Hematopoietic multipotent progenitor cell (in vitro differentiated cells): Measurements from ENCODE around the gene C22orf42. TPM values are rescaled to one million over a fixed set of nuclear protein-coding genes. Genes with fewer than 3 reads are reported as not detected.
"Not testable (repeated sequence)": the region's sequence is repeated elsewhere in the genome, so short reads cannot be mapped to it uniquely, and the experiment has no call there.

ENCODE experiments used
- DNase-seq, 3 donors: peaks; one replicate each; pipeline ENCODE4 v3.0.0-alpha.2; 2011 to 2015; ENCODE audit warnings: low read depth in 2 of 3, low spot score in 2 of 3
- total RNA-seq: library from RNA; depleted of rRNA; stranded (reverse); fragments of >200 nt; gene quantifications from one replicate; pipeline ENCODE4 v1.2.3, GENCODE V29; 2012

C22orf42 gene
- not detected for total RNA-seq

- DNase-seq = no peak
Measured at GRCh38 chr22:32158712-32159533, at the start of gene C22orf42. Gene C22orf42 (minus strand): TSS chr22:32159303. CDS start chr22:32159215, 88 bp downstream.

- no peak for DNase-seq
Measured at GRCh38 chr22:32208681-32209080, 49.6 kb upstream of the C22orf42 start.

DNA sequence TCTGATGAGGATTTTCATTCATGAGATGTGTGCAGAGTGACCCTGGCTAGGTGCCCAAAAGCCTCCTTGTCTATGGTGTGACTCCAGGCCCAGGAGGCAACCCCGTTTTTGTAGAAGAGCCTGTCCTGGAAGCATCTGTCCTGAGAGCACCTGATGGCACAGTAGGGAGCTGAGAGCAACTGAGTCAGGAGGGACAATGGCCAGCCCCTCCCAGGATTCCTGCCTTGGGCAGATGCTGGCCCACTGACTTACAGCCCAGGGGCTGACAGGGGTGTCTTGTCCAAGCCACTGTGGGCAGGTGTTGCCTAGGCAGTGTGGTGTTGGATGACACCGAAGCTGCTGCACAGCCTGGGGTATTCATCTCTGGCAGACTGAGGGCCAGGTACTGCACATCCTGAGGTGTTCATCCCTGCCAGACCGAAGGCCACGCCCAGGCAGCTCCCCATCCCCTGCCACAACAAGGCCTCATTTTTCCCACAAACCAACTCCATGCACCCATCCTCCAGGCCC is 48.9 kb upstream of the C22orf42 start:
- no peak for DNase-seq

DNA sequence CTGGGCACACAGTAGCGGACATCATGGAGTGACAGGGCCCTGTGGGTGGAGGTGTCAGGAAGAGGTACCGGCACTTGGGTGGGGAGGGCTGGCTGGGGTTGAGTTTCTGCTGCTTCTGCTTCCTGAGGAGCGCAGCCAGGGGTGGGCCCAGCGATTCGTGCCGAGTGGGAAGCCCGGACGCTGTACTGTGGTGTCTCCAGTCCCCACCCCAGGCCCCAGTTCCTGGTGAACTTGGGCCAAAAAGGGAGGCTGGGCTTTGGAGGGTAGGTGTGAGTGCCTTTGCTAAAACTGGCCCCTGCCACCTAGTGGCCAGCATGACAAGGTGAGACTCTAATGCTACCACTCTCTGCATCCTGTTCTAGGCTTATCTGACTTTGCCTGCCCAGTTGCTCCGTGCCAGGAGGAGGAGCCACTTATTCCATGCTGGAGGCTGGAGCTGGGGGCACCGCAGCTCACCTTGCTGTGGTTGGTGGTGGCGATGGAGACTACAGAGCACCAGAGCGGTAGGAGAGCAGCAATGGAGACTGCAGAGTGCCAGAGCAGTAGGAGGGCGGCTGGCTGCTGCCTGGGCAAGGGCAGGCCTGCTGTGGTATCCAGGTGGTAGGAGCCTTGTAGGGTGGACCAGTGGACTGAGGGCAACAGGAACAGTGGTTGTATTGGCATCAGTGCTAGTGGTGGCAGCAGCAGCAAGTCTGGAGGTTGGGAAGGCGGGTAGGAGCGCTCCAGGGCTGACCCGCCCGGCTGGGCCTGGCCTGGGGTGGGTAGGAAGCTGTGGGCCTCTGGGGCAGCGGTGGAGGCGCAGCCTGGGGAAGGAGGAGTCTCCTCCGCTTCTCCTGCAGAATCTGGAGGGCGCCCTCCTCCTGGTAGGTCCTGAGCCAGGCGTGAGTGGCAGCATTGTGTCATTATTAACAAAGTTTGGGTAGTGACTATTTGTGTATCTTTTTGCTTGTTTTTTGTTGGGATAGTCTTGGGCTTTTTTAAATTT is 48.0 kb upstream of the C22orf42 start:
- peak in 2 of 3 donors; percentile 31 to 52 for DNase-seq

DNA sequence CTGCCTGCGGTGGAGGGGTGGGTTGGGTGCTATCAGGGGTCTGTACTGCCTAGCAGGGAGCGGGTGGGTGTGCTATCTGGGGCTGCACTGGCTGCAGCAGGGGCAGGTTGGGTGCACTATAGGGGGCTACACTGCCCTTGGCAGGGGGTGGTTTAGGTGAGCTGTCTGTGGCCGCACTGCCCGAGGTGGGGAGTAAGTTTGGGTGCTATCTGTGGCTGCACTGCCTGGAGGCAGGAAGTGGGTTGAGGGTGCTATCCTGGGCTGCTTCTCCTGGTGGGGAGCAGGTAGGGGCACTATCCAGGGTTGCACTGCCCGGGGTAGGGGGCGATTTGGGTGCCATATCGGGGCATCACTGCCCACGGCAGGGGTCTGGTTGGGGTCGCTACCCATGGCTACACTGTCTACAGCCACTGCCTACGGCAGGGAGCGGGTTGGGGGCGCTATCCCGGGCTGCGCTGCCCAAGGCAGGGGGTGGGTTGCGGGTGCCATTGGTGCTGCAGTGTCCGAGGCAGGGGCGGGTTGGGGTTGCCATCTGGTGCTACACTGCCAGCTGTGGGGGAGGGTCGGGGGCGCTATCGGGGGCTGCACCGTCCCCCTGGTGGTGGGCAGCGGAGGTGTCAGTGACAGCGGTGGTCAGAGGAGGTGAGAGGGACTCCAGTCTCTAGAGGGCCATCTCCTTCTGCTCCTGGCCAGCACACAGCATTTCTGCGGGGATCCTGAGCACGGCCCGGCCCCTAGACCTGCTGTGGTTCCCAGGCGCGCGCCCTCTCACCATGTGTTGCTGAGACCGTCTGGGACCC is 47.1 kb upstream of the C22orf42 start:
- DNase-seq = no peak

GRCh38 chr22:32204856-32205722 is 46.0 kb upstream of the C22orf42 start, which contains the start of gene RFPL2:
Gene RFPL2 (minus strand): TSS chr22:32205073. CDS start chr22:32202451, 2,622 bp downstream.
- DNase-seq = no peak

DNA sequence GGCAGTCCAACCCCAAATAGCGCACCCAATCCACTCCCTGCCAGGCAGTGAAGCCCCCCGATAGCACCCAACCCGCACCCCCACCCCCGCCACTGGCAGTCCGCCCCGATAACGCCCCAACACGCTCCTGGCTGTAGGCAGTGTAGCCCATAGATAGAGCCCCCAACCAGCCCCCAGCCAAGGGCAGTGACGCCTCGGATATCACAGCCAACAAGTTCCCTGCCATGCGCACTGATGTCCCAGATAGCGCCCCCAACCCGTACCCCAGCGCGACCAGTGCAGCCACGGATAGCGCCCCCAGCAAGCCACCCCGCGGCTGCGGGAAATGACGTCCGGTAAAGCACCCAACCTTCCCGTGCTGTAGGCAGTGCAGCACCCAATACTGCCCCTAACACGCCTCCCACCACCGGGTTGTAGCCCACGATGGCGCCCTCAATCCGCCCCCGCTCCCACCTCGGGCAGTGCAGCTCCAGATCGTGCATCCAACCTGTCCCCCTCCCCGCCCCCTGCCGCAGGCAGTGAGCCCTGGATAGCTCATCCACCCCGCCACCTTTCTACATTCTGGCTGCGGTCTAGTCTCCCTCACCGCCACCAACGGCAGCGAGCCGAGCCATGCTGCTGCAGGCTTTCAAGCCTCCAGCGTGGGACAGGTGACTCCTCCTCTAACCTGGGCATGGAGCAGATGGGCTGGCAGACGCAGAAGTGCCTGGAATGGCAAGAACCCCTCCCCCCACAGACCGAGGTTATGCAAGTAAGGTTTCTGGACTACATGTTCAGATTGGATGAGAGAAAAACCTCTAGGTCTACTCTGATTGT is 45.1 kb upstream of the C22orf42 start:
- DNase-seq = no peak

- no peak for DNase-seq
Measured at GRCh38 chr22:32203181-32204039, 44.3 kb upstream of the C22orf42 start.

GRCh38 chr22:32202539-32203180 is 43.6 kb upstream of the C22orf42 start:
- peak in 1 of 3 donors; percentile 41 for DNase-seq

DNA sequence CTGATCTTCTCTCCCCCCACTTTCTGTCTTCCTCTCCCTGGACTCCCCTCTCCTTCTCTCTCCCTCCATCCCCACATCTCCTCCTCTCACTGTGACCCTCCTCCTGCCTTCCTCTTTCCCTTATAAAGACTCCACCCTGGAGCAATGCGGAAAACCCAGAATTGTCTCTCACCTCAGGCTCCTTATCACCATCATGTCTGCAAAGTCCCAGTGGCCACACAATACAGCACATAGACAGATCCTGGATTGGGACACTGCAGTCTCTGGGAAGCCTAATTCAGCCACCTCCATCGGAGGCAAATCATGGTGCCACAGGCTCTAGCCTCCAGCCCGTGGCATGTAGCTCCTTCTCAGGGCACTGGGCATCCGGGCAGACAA is 43.0 kb upstream of the C22orf42 start:
- no peak for DNase-seq

GRCh38 chr22:32200752-32201151 is 41.6 kb upstream of the C22orf42 start:
- DNase-seq = no peak

DNA sequence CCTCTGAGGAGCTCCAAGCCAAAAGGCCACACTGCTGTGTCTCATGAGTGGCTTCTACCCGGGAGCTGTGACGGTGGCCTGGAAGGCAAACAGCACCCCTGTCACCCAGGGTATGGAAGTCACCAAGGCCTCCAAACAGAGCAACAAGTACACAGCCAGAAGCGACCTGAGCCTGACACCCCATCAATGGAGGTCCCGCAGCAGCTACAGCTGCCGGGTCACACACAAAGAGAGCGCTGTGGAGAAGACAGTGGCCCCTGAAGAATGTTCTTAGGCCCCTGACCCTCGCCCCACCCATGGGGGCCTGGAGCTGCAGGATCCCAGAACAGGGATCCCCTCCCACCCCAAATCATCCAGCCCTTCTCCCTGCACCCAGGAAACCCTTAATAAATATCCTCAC is 40.9 kb upstream of the C22orf42 start:
- no peak for DNase-seq

- no peak for DNase-seq
Measured at GRCh38 chr22:32199341-32199740, 40.2 kb upstream of the C22orf42 start.

GRCh38 chr22:32197553-32198226 is 38.6 kb upstream of the C22orf42 start:
- DNase-seq = not testable (repeated sequence)

- DNase-seq = not testable (repeated sequence)
Measured at GRCh38 chr22:32195900-32196299, 36.8 kb upstream of the C22orf42 start.

DNA sequence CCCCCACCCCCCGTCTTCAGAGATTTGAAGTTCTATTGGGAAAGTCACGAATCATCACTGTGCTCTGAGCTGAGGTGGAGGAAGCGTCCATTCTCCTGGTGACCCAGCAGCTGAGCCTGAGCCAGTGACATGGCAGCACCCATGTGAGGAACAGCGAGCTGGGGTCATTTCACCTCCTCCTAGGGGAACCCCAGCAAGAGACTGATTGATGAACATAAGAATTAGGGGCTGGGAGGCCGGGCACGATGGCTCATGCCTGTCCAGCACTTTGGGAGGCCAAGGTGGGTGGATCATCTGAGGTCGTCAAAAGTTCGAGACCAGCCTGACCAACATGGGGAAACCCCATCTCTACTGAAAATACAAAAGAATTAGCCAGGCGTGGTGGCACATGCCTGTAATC is 34.2 kb upstream of the C22orf42 start:
- DNase-seq = not testable (repeated sequence)
